GM12874 (cell line): ENCODE measurements around the gene ELK3.

Source experiments
- CTCF ChIP-seq: IDR thresholded peaks from 2 replicates; pipeline ENCODE4 v1.5.1; 2011; ENCODE audit warnings: low read depth, mild to moderate bottlenecking, control low read depth, low read length, moderate library complexity; ENCODE audit not compliant: insufficient read depth

ELK3 gene

GRCh38 chr12:96187956-96188355, 6.2 kb upstream of the ELK3 start:
- TF ChIP-seq CTCF = no peak

GRCh38 chr12:96189781-96190180, 4.4 kb upstream of the ELK3 start:
- TF ChIP-seq CTCF = no peak

GRCh38 chr12:96190413-96191108, 3.6 kb upstream of the ELK3 start:
- TF ChIP-seq CTCF = no peak

DNA sequence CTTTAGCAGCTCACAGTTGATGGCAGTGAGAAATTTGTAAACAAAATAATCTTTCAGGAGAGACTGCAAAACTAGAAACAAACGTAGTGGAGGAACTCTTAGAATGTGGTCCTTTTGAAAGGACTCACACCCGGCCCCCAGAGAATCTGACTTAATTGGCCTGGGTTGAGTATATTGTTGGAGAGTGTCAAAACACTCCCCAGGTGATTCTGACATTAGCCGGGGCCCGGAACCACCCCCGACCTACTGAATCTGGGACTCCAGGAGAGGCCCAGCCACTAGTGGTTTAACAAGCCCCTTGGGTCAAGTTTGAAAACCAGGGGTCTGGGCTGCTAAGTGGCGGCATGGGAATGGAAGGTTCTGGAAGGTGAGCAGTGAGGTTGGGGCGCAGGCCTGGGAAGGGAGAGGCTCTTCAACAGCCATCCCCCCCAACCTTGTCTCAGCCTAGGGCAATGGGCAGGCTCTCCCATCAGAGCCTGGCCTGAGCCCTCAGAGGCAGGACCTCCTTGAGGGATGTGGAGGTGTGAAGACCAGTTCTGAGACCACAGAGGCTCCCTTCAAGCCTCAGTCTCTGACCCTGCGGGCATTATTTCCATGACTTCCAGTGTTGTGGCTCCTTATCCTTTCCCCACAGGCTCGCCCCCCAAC, 1.1 kb upstream of the ELK3 start:
- no peak for TF ChIP-seq CTCF

GRCh38 chr12:96194576-96194889, 358 bp downstream of the ELK3 start:
- TF ChIP-seq CTCF = no peak

DNA sequence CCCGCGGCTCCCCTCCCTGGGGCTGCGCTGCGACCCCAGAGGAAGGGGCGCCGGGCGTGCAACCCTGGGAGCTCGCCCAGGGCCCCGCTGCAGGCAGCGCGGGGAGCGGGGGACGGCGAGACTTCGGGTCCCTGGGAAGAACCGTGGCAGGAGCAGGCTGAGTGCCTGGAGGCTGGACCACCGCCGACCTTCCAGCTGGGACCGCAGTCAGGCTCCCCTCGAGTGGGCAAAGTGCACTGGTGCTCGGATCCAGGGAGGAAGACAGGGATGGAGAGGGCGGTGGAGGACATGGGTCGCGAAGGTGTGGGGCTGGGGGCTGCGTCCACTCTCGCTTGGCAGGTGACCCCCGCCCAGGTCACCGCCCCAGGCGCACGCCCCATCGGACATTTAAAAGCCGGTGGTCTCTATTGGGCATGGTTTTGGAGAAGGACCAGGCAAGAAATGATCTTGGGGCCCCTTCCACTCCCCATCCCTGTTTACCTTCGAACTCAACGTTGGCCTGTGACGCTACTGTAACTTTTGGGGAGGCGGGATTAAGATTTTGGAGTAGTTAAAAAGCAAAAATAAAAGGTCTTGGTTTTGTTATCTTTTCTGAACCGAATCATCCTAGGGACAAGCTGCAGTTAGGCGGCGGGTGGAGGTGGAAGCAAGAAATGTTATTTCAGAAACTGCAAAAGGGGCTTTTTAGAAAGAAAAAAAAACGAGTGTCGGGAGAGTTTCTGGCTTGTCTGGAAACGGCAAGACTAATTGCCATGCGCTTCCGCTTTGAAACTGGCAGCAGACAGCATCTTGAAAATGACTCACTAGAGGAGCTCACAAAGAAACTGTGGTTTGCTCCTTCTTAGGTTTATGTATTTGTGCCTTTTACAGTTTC, 1.0 kb downstream of the ELK3 start:
- TF ChIP-seq CTCF = no peak

- no peak for TF ChIP-seq CTCF
These were observed 1.8 kb downstream of the ELK3 start for GRCh38 chr12:96195845-96196451.
